Measurements from ENCODE around the gene KCNA10.

The KCNA10 gene

DNA sequence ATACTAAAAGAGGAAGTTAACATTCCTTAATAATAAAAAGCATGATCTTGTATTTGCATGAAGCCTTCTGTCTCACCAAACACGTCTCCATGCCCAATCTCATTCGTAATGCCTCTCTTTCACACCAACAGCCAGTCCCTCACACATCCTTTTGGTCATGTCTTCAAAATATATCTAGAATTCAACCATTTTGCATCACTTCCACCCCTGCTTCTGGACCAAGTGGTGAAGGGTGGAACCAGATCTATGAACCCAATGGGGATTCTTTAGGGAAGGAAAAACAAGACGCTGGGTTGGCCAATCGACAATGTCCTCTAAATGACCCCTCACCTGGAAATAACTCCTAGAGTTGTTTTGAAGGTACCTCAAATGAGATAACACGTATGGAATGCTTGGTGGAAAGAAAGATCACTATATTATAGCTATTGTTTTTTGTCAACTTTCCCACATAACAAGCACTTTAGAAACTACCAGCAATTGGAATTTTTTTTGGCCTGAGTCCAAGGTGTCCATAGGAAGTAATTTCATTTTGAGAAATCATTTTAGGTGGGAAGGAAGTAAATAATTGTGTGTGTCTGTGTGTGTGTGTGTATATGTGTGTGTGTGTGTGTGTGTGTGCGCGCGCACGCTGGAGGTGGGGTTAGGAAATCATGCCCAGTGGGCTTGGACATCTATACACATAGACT lies at the start of gene KCNA10:
TSS of gene KCNA10 (minus strand) at position 51 of the 686 bp plus-strand sequence. CDS start 388 bp downstream, outside the sequence.
- no peaks in the 10 kb centered on the region for H3K36me3 Mint-ChIP-seq (ENCODE audit: low read depth)
- DNase-seq (ENCODE audit: low spot score): no peak
- H3K4me1 Mint-ChIP-seq (ENCODE audit: low read depth): no peaks in the 10 kb centered on the region
- H3K27ac Mint-ChIP-seq: no peak within 1 kb of the TSS
- no peaks in the 10 kb centered on the region for H3K9me3 Mint-ChIP-seq
- H3K4me3 Mint-ChIP-seq: no peak within 1 kb of the TSS
- peaks cover 5% of the 10 kb centered on the region for H3K27me3 Mint-ChIP-seq (ENCODE audit: low read depth)

DNA sequence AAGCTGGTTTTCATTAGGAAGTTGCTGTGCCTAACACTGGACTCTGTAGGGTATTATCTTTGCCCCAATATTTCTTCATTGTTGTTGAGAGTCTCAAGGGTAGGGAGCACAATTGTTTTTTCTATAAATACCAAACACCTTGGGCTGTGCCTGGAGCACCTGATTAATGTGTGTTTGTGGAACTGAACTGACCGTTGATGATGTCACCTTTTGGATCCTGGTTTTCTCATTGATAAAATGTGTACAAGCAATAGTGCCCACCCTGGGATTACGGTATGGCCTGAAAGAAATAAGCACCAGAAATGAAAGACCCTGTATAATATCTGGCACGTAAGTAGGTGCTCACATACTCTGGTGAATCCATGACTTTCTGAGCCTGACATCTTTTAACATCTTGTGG lies 47.9 kb upstream of the KCNA10 start:
- Mint-ChIP-seq H3K9me3 (no peaks in the 10 kb centered on the region), H3K36me3 (ENCODE audit: low read depth) (no peaks in the 10 kb centered on the region), H3K4me1 (ENCODE audit: low read depth) (no peaks in the 10 kb centered on the region), H3K4me3 (no peak overlapping the region), H3K27ac (no peak overlapping the region), H3K27me3 (ENCODE audit: low read depth) (peaks cover 27% of the 10 kb centered on the region)
- no peak for DNase-seq (ENCODE audit: low spot score)

DNA sequence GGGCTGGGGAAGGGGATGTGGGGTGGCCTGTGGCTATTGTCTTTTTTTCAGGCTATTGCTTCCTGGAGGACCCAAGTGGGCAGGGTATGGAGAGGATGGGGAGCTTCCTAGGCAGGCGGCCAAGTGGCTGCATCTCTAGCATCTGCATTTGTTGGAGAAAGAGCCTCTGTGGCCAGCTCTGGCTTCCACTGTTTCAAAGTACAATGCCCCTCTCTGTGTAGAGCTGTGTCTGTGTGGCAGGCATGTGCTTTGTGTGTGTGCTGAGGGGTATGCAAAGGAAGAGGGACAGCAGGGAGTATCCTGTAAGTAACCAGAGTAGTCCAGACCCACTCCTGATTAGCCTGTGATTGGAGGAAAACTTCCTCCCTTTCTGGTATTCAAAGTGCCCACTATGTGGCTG lies 46.6 kb upstream of the KCNA10 start:
- DNase-seq (ENCODE audit: low spot score): no peak
- H3K9me3 Mint-ChIP-seq: no peaks in the 10 kb centered on the region
- no peak overlapping the region for H3K4me3 Mint-ChIP-seq
- peaks cover 21% of the 10 kb centered on the region for H3K27me3 Mint-ChIP-seq (ENCODE audit: low read depth)
- no peak overlapping the region for H3K27ac Mint-ChIP-seq
- no peaks in the 10 kb centered on the region for H3K4me1 Mint-ChIP-seq (ENCODE audit: low read depth)
- no peaks in the 10 kb centered on the region for H3K36me3 Mint-ChIP-seq (ENCODE audit: low read depth)

DNA sequence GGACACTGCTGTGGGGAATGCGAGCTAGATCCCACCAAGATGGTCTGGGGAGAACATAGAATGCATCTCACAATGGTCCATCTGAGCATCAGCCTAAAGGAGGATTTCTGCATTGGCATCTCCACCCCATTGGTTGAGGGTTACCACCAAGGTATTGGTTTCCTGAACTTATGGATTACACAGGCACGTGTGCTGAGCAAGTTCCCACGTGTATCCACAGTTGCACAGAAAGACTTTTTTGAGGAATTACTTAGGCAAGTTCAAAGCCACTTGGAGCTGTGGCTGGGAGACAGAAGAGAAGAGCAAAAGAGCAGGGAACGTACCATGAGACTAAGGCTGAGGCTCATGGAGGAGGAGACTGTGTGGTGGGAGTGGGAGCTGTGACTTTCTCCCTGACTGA lies 44.1 kb upstream of the KCNA10 start:
- no peak overlapping the region for H3K27ac Mint-ChIP-seq
- H3K4me1 Mint-ChIP-seq (ENCODE audit: low read depth): no peaks in the 10 kb centered on the region
- H3K27me3 Mint-ChIP-seq (ENCODE audit: low read depth): peaks cover 14% of the 10 kb centered on the region
- H3K36me3 Mint-ChIP-seq (ENCODE audit: low read depth): no peaks in the 10 kb centered on the region
- H3K4me3 Mint-ChIP-seq: no peak overlapping the region
- DNase-seq (ENCODE audit: low spot score): no peak
- no peaks in the 10 kb centered on the region for H3K9me3 Mint-ChIP-seq

DNA sequence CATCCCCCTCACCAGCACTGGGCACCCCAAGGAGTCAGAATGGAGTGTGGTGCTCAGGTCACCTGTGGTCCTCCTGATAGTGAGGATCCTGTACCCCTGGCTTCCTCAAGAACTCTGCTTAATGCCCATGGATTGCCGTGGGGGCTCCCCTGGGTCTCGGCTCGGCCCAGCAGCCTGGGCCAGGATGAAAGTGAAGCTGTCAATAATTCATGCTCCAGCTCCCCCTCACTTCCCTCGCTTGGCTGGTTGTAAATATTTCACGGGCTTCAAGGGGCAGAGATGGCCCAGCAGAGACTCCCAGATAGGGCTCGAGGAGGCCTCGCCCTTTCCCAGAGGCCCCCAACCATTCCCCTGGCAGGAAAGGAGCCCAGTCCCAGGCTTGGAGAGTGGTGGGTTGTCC lies 42.6 kb upstream of the KCNA10 start:
- H3K27me3 Mint-ChIP-seq (ENCODE audit: low read depth): peaks cover 26% of the 10 kb centered on the region

DNA sequence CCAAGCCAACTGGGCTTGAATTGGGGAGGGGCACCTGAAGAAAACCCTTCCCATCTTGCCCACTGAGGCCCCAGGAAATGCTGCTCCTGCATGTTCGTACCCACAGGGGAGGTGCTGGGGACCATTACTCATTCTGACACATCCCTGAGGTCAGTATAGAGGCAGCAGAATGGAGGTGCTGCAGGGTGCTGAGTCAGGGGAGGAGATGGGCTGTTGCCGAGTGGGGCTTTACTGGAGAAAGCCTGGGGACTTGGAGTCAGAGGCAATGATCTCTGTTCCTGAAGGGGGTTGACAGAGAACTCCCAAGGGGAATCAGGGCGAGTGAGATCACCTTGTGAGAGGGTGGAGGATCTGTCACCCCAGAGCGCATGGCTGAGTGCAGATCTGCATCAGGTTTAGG lies 40.2 kb upstream of the KCNA10 start:
- Mint-ChIP-seq H3K27ac (no peak overlapping the region), H3K9me3 (no peaks in the 10 kb centered on the region), H3K4me1 (ENCODE audit: low read depth) (no peaks in the 10 kb centered on the region), H3K36me3 (ENCODE audit: low read depth) (no peaks in the 10 kb centered on the region), H3K27me3 (ENCODE audit: low read depth) (peaks cover 43% of the 10 kb centered on the region), H3K4me3 (no peak overlapping the region)
- no peak for DNase-seq (ENCODE audit: low spot score)

More for the DNA sequence above, 42.6 kb upstream of the KCNA10 start:
- no peak overlapping the region for H3K27ac Mint-ChIP-seq
- no peaks in the 10 kb centered on the region for H3K36me3 Mint-ChIP-seq (ENCODE audit: low read depth)
- H3K4me1 Mint-ChIP-seq (ENCODE audit: low read depth): no peaks in the 10 kb centered on the region
- no peak for DNase-seq (ENCODE audit: low spot score)
- H3K9me3 Mint-ChIP-seq: no peaks in the 10 kb centered on the region
- H3K4me3 Mint-ChIP-seq: no peak overlapping the region

DNA sequence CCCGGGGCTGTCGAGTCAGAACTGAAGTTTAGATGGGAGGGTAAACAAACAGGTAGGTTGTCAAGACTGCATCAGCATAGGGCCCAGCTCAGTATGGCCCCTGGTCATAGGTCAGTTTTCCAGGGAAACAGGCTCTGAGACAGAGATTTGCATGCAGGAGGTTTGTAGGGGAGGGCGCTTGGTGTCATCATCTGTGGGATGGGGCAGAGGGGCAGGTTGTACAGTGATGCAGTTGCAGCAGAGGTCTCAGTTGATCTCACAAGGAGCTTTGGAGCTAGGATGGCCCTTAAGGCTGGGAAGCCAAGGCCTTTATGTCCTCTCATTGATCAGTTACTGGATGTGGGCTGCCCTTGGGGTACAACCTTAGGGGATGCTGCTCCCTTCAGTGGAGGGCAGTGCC lies 38.5 kb upstream of the KCNA10 start:
- H3K27ac Mint-ChIP-seq: no peak overlapping the region
- H3K4me1 Mint-ChIP-seq (ENCODE audit: low read depth): no peaks in the 10 kb centered on the region
- H3K27me3 Mint-ChIP-seq (ENCODE audit: low read depth): peaks cover 55% of the 10 kb centered on the region
- H3K9me3 Mint-ChIP-seq: no peaks in the 10 kb centered on the region
- H3K36me3 Mint-ChIP-seq (ENCODE audit: low read depth): no peaks in the 10 kb centered on the region
- no peak for DNase-seq (ENCODE audit: low spot score)
- H3K4me3 Mint-ChIP-seq: no peak overlapping the region

DNA sequence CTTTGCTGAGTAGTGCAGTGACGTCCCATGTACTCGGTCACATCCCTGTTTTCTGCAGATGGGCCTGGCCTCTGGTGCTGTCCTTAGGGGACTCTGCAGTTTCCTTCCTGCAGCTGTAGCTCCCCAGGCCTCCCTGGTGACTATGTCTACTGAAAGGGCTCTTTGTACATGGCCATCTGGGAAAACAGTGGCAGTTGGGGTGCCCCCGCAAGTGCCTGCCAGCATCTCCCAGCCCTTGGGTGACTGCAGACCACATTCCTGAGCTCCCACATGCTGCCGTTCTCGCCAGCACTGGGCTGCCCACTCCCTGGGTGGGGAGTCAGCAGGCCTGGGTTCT lies 37.5 kb upstream of the KCNA10 start:
- DNase-seq (ENCODE audit: low spot score): no peak
- H3K4me1 Mint-ChIP-seq (ENCODE audit: low read depth): no peaks in the 10 kb centered on the region
- H3K9me3 Mint-ChIP-seq: no peaks in the 10 kb centered on the region
- H3K27ac Mint-ChIP-seq: no peak overlapping the region
- H3K4me3 Mint-ChIP-seq: no peak overlapping the region
- peaks cover 57% of the 10 kb centered on the region for H3K27me3 Mint-ChIP-seq (ENCODE audit: low read depth)
- H3K36me3 Mint-ChIP-seq (ENCODE audit: low read depth): no peaks in the 10 kb centered on the region

DNA sequence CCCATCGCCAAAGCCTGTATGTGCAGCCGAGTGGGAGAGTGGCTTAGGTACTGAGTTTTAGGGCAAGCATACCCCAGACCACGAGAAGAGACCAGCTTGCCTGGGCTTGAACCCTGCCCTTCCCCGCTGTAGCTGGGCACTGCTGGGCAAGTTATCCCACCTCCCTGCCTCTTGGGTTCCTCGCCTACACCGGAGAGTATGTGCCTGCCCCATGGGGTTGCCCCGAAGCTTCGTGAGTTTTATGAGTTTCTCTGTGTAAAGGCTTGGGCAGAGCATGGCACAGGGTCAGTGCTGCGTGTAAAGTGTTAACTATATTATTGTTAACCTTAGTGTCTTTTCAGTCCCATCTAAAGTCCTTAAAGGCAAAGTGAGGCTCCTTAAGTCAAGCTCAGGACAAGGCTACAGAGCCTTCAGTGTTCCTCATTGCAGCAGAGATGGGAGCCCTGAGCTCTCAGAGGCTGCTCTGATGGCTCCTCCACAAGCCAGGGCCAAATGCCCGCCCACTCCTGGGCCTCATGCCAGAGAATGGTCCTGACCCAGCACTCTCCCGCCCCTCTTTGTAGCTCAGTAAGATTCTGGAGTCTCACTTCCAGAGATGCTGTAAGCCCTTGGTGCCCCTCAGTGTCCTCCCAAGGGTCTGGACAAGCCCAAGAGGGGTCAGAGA lies 37.0 kb upstream of the KCNA10 start:
- H3K9me3 Mint-ChIP-seq: no peaks in the 10 kb centered on the region
- H3K27me3 Mint-ChIP-seq (ENCODE audit: low read depth): peaks cover 60% of the 10 kb centered on the region
- H3K36me3 Mint-ChIP-seq (ENCODE audit: low read depth): no peaks in the 10 kb centered on the region
- no peak for DNase-seq (ENCODE audit: low spot score)
- H3K27ac Mint-ChIP-seq: no peak overlapping the region
- no peaks in the 10 kb centered on the region for H3K4me1 Mint-ChIP-seq (ENCODE audit: low read depth)
- no peak overlapping the region for H3K4me3 Mint-ChIP-seq

DNA sequence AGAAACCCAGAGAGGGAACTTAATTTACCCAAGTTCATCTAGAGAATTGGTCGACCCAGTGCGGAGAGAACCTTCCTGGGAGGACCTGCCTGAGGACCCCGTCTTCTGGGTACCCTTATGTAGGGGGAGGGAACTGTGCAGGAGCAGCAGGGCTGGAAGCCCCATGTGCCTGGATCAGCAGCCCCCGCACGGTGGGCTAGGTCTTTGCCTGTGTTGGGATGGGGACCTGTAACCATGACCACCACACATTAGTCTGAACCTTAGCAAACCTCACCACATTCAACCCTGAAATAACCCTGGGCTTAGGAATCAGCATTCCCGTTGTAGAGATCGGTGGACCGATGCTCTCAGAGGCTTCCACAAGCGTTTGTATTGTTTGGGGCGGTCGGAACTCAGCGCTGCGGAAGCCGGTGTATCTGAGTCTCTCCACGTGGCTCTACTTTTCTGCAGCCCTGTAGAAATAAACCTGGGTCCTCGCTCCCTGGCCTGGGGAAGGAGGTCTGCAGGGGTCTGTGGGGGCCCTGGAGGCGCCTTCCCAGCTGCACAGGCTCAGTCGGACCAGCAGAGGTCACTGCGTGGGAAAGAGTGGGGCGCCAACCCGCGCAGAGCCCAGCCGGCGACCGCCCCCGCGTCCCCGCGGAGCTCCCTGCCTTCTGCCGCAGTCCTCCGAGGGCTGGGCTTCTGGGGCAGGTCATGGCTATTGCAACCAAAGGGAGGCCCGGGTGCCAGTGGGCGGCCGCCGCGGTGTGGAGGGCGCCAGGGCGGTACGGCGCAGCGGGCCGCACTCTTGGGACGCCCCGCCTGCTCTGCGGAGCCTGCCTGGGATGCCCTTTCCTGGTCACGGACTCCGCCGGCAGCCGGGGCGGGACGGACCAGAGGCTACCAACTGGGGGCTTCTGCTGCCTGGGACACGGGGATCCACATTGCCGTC lies 36.2 kb upstream of the KCNA10 start:
- Mint-ChIP-seq H3K4me1 (ENCODE audit: low read depth) (no peaks in the 10 kb centered on the region), H3K4me3 (peak overlapping the region; percentile 26), H3K27me3 (ENCODE audit: low read depth) (peaks cover 60% of the 10 kb centered on the region), H3K36me3 (ENCODE audit: low read depth) (no peaks in the 10 kb centered on the region), H3K9me3 (no peaks in the 10 kb centered on the region), H3K27ac (no peak overlapping the region)
- DNase-seq (ENCODE audit: low spot score): peak; percentile 57

DNA sequence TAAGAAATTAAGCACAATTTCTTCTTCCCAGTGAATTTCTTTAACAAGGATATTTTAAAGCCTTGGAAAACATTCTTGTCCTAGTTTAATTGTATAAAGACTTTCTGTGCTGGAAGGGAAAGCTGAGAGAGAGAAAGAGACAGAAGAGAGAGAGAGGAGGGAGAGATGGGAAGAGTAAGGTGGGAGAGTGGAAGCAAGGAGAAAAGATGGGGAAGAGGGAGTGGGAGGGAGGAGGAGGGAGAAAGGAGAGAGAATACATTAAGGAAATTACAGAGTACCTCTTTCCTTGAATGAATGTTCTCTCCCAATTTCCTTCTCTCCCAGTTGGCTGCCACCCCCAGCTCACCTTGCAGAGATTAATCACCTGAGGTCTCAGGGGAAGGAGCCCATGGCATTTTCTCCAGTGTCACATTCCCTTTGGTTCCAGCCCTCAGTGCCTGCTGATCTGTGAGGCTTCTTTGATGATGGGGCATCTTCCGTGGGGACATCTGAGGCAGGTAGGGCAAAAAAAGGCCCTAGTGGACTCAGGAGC lies 32.4 kb upstream of the KCNA10 start:
- no peaks in the 10 kb centered on the region for H3K4me1 Mint-ChIP-seq (ENCODE audit: low read depth)
- no peak overlapping the region for H3K27ac Mint-ChIP-seq
- peaks cover 38% of the 10 kb centered on the region for H3K27me3 Mint-ChIP-seq (ENCODE audit: low read depth)
- no peak overlapping the region for H3K4me3 Mint-ChIP-seq
- H3K9me3 Mint-ChIP-seq: no peaks in the 10 kb centered on the region
- H3K36me3 Mint-ChIP-seq (ENCODE audit: low read depth): no peaks in the 10 kb centered on the region
- DNase-seq (ENCODE audit: low spot score): no peak

DNA sequence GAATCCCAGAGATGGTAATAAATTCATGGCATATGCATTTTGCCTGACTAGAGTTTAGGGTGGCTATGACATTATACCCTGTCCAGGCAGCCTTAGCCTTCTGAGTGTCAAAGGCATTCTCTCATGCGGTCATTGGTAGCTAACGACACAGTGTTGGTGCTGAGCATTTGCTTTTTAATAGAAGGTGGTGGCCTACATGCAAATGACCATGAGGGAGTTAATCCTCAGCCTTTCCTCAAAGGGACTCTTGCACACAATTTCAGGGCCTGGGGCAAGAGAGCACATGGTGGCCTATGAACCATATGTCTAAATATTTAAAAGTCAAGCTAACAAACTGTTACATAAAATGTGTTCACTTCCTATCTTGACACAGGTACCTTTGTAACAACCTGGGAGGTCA lies 30.9 kb upstream of the KCNA10 start:
- DNase-seq (ENCODE audit: low spot score): no peak
- no peak overlapping the region for H3K4me3 Mint-ChIP-seq
- H3K27me3 Mint-ChIP-seq (ENCODE audit: low read depth): peaks cover 29% of the 10 kb centered on the region
- H3K9me3 Mint-ChIP-seq: no peaks in the 10 kb centered on the region
- H3K4me1 Mint-ChIP-seq (ENCODE audit: low read depth): no peaks in the 10 kb centered on the region
- H3K36me3 Mint-ChIP-seq (ENCODE audit: low read depth): no peaks in the 10 kb centered on the region
- no peak overlapping the region for H3K27ac Mint-ChIP-seq

DNA sequence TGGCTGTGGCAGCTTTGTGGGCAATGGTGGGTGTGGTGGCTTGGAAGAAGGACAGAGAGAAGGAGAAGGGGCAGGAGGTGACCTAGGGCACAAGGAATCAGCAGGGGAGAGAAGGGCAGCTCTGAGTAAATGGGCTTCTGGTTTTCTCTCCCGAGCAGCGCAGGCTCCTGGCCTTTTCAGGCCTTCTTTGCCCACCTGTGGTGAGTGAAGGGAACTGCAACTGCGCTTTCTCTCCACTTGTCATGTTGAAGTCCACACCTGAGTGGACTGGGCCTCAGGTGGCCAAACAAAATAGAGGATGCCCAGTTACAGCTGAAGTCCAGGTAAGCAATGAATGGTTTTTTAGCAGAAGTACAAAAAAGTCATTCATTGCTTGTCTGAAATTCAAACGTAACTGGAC lies 29.4 kb upstream of the KCNA10 start:
- H3K27me3 Mint-ChIP-seq (ENCODE audit: low read depth): peaks cover 19% of the 10 kb centered on the region
- no peaks in the 10 kb centered on the region for H3K36me3 Mint-ChIP-seq (ENCODE audit: low read depth)
- H3K27ac Mint-ChIP-seq: no peak overlapping the region
- no peak for DNase-seq (ENCODE audit: low spot score)
- H3K4me1 Mint-ChIP-seq (ENCODE audit: low read depth): no peaks in the 10 kb centered on the region
- no peaks in the 10 kb centered on the region for H3K9me3 Mint-ChIP-seq
- H3K4me3 Mint-ChIP-seq: no peak overlapping the region

DNA sequence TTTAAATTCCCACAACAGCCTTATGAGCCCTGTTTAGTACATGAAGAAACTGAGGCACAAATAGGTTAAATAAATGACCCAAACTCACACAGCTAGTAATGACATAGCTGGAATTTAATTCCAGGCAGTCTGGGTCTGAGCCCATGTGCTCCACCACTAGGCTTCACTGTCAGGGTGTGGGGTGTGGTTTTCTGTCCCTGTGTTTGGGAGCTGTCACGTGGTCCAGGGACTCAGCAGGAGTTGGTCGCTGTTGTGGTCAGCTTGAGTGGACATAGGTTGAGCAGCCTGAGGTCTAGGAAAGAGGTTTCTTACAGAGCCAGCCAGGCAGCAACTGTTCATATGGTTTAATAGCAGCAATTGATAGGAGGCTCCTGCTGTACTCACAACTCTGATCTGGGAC lies 28.0 kb upstream of the KCNA10 start:
- no peaks in the 10 kb centered on the region for H3K9me3 Mint-ChIP-seq
- H3K27ac Mint-ChIP-seq: no peak overlapping the region
- no peak overlapping the region for H3K4me3 Mint-ChIP-seq
- no peak for DNase-seq (ENCODE audit: low spot score)
- no peaks in the 10 kb centered on the region for H3K36me3 Mint-ChIP-seq (ENCODE audit: low read depth)
- H3K4me1 Mint-ChIP-seq (ENCODE audit: low read depth): no peaks in the 10 kb centered on the region
- peaks cover 9% of the 10 kb centered on the region for H3K27me3 Mint-ChIP-seq (ENCODE audit: low read depth)
